Keratinocyte (primary cell): Measurements from ENCODE around the gene LRRC2. TPM values are rescaled to one million over a fixed set of nuclear protein-coding genes. Genes with fewer than 3 reads are reported as not detected.

Source experiments
- DNase-seq: peaks from one replicate; pipeline ENCODE4 v3.0.0-alpha.2; 2011; ENCODE audit warnings: low read depth, missing footprints, low spot score
- FAIRE-seq: peaks from 2 replicates; lab custom pipeline; 2011; peaks lifted over from hg19 to GRCh38; lab: Jason Lieb, UNC
- H2AFZ ChIP-seq: 2 replicates; pipeline ENCODE4 v1.6.0; 2012; ENCODE audit warnings: low read length, control low read depth, inconsistent platforms; ENCODE audit not compliant: control insufficient read depth
- H3K27ac ChIP-seq: 2 replicates; pipeline ENCODE4 v1.5.1; 2011; ENCODE audit warnings: low read length; ENCODE audit not compliant: control insufficient read depth, insufficient read depth
- H3K27me3 ChIP-seq: 3 replicates; pipeline ENCODE4 v1.6.0; 2011; ENCODE audit warnings: low read length; ENCODE audit not compliant: control insufficient read depth, insufficient read depth; ENCODE audit errors: extremely low read depth
- H3K36me3 ChIP-seq, 2 experiments: 2 replicates in 1 of 2; 3 replicates in 1 of 2; pipeline ENCODE4 v1.5.1; 2011; ENCODE audit warnings: low read length in 2 of 2, mild to moderate bottlenecking in 1 of 2; ENCODE audit not compliant: control insufficient read depth in 2 of 2, insufficient read depth in 2 of 2; ENCODE audit errors: extremely low read depth in 1 of 2
- H3K4me1 ChIP-seq: 3 replicates; pipeline ENCODE4 v1.5.1; 2011; ENCODE audit warnings: low read length; ENCODE audit not compliant: control insufficient read depth, insufficient read depth; ENCODE audit errors: extremely low read depth
- H3K4me2 ChIP-seq: 3 replicates; pipeline ENCODE4 v1.6.0; 2011; ENCODE audit warnings: low read depth, low read length; ENCODE audit not compliant: control insufficient read depth, insufficient read depth; ENCODE audit errors: extremely low read depth
- H3K4me3 ChIP-seq, 3 experiments: fragments of 200-600 bp in 1 of 3; sonication (generic) in 1 of 3; 2 replicates in 2 of 3; 3 replicates in 1 of 3; pipeline ENCODE4 v1.5.1; 2011 to 2016; ENCODE audit warnings: low read length in 3 of 3, mild to moderate bottlenecking in 3 of 3, control low read depth in 2 of 3, inconsistent platforms in 1 of 3, low read depth in 1 of 3, mixed read lengths in 1 of 3, mixed run types in 1 of 3, moderate library complexity in 1 of 3; ENCODE audit not compliant: control insufficient read depth in 2 of 3, insufficient read depth in 2 of 3; ENCODE audit errors: extremely low read depth in 1 of 3
- H3K79me2 ChIP-seq: 2 replicates; pipeline ENCODE4 v1.6.0; 2012; ENCODE audit warnings: low read length; ENCODE audit not compliant: control insufficient read depth, insufficient read depth
- H3K9ac ChIP-seq: 3 replicates; pipeline ENCODE4 v1.6.0; 2011; ENCODE audit warnings: low read length; ENCODE audit not compliant: control insufficient read depth, insufficient read depth; ENCODE audit errors: extremely low read depth
- H3K9me1 ChIP-seq: 3 replicates; pipeline ENCODE4 v1.6.0; 2011; ENCODE audit warnings: low read length; ENCODE audit not compliant: control insufficient read depth, insufficient read depth; ENCODE audit errors: extremely low read depth
- H3K9me3 ChIP-seq: 2 replicates; pipeline ENCODE4 v1.5.1; 2012; ENCODE audit warnings: low read depth, low read length; ENCODE audit not compliant: control insufficient read depth
- H4K20me1 ChIP-seq: 3 replicates; pipeline ENCODE4 v1.6.0; 2011; ENCODE audit warnings: low read length; ENCODE audit not compliant: control insufficient read depth, insufficient read depth; ENCODE audit errors: extremely low read depth
- EZH2 ChIP-seq: IDR thresholded peaks from one replicate; pipeline ENCODE4 v1.6.1; 2012; ENCODE audit warnings: inconsistent platforms, mild to moderate bottlenecking, low read length, moderate library complexity
- dilution Hi-C: fragments of 300-500 bp; cut with MboI; formaldehyde crosslinking; loops from one replicate; pipeline ENCODE4 v1.7.0; 2020; ENCODE audit warnings: low sequenced_read_pairs; ENCODE audit not compliant: extremely low pct_ligation_motif_present
- polyA plus RNA-seq, 5 experiments: library from polyadenylated mRNA; depleted of rRNA in 3 of 5; stranded (reverse) in 3 of 5; stranded (forward) in 1 of 5; unstranded in 1 of 5; fragments of >200 nt; gene quantifications; 1 replicate in 1 of 5; 2 replicates in 3 of 5; 3 replicates in 1 of 5; pipeline versions ENCODE4 v1.2.1 to v1.2.3, GENCODE V29; 2011 to 2012; ENCODE audit warnings: missing spikeins in 2 of 5, low read depth in 1 of 5, low replicate concordance in 1 of 5
- TF ChIP-seq, protein P1 (sequence below), 3 experiments: IDR thresholded peaks in 1 of 3; conservative IDR thresholded peaks in 1 of 3; optimal IDR thresholded peaks in 1 of 3; 2 replicates in 2 of 3; 3 replicates in 1 of 3; pipeline versions ENCODE3 to v1.5.1; 2011; ENCODE audit warnings: low read length in 3 of 3, mild to moderate bottlenecking in 3 of 3, moderate library complexity in 2 of 3, control low read depth in 1 of 3, inconsistent platforms in 1 of 3; ENCODE audit not compliant: insufficient read depth in 2 of 3; ENCODE audit errors: extremely low read depth in 1 of 3

The LRRC2 gene
- polyA plus RNA-seq, 1 donor (not counting 4 experiments of a cell fraction or from before 2014, with no cell fraction given) = 0.51 TPM

DNA sequence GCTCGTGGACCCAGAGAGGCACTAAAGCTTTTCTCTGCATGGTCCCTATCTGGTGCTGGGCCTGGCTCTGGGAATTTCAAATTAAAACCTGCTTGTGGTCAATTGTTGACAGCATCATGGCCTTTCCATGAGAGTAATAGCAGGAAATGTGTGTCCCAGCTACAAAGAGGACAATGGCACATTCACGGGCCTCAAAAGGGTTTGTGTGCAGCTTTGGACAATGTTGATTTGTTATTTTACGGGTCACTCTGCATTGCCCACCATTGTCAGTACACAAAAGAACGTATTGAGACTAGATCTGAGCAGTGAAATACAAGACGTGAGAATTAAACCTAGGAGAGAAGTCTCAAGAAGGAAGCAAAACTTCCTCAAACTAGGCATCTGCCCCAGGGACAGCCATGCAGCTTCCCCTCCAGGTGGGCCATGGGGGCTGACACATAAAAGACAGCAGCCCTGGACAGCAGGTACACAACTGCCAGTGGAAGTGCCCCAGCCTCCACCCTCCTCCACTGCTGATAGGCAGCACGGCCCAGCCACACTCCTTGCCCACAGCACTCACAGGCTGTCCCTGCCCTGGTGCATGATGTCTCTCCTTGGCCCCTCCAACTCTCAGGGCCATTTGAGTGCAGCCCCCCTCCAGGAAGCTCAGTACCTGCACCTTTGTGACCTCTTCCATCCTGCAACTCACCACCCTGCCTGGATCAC lies 85.5 kb downstream of the LRRC2 start:
- H3K4me1 ChIP-seq = peaks cover 9% of the 10 kb centered on the region
- no peak overlapping the region for H3K4me3 ChIP-seq
- no peak overlapping the region for H3K4me2 ChIP-seq
- no peaks in the 10 kb centered on the region for H3K9me1 ChIP-seq
- H3K79me2 ChIP-seq = no peaks in the 10 kb centered on the region
- no peak overlapping the region for H3K27ac ChIP-seq
- DNase-seq = no peak
- no peak overlapping the region for H2AFZ ChIP-seq
- dilution Hi-C loops = loop anchor here (25.0 kb wide), 1 partner anchor 157 kb away; no protein-coding TSS in a partner anchor
- H3K36me3 ChIP-seq = no peaks in the 10 kb centered on the region
- H3K9ac ChIP-seq = no peak overlapping the region
- H3K9me3 ChIP-seq = no peaks in the 10 kb centered on the region
- no peaks in the 10 kb centered on the region for H4K20me1 ChIP-seq
- no peak for FAIRE-seq
- peaks cover 27% of the 10 kb centered on the region for H3K27me3 ChIP-seq
- no peak for TF ChIP-seq EZH2
- TF ChIP-seq, protein P1, sequence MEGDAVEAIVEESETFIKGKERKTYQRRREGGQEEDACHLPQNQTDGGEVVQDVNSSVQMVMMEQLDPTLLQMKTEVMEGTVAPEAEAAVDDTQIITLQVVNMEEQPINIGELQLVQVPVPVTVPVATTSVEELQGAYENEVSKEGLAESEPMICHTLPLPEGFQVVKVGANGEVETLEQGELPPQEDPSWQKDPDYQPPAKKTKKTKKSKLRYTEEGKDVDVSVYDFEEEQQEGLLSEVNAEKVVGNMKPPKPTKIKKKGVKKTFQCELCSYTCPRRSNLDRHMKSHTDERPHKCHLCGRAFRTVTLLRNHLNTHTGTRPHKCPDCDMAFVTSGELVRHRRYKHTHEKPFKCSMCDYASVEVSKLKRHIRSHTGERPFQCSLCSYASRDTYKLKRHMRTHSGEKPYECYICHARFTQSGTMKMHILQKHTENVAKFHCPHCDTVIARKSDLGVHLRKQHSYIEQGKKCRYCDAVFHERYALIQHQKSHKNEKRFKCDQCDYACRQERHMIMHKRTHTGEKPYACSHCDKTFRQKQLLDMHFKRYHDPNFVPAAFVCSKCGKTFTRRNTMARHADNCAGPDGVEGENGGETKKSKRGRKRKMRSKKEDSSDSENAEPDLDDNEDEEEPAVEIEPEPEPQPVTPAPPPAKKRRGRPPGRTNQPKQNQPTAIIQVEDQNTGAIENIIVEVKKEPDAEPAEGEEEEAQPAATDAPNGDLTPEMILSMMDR (optimal IDR thresholded peaks at IDR 0.05 in 1 of 3, IDR thresholded peaks at IDR 0.05 in 1 of 3, conservative IDR thresholded peaks at IDR 0.05 in 1 of 3; ENCODE audit: extremely low read depth in 1 of 3, insufficient read depth in 2 of 3, low read length in 3 of 3) = no peak

DNA sequence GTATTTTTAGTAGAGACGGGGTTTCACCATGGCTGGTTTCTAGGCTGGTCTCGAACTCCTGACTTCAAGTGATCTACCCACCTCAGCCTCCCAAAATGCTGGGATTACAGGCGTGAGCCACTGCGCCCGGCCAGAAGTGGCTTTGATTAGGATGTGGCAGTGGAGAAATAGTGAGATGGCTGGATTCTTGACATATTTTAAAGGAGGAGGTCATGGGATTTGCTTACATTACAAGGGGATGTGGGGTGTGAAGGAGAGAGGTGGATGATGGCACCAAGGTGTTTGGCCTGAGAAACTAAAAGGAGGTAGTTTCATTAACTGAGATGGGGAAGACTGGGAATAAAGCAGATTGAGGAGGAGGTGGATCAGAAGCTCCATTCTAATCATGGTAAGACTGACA lies 86.4 kb downstream of the LRRC2 start:
- no peak for TF ChIP-seq EZH2
- TF ChIP-seq, protein P1 (optimal IDR thresholded peaks at IDR 0.05 in 1 of 3, IDR thresholded peaks at IDR 0.05 in 1 of 3, conservative IDR thresholded peaks at IDR 0.05 in 1 of 3; ENCODE audit: extremely low read depth in 1 of 3, insufficient read depth in 2 of 3, low read length in 3 of 3) = no peak
- no peaks in the 10 kb centered on the region for H4K20me1 ChIP-seq
- FAIRE-seq (no peak), DNase-seq (no peak)
- peaks cover 27% of the 10 kb centered on the region for H3K27me3 ChIP-seq
- H3K36me3 ChIP-seq = no peaks in the 10 kb centered on the region
- H3K4me2 ChIP-seq = no peak overlapping the region
- H3K79me2 ChIP-seq = no peaks in the 10 kb centered on the region
- H3K4me3 ChIP-seq = no peak overlapping the region
- peaks cover 9% of the 10 kb centered on the region for H3K4me1 ChIP-seq
- no peak overlapping the region for H3K9ac ChIP-seq
- dilution Hi-C loops = loop anchor here (25.0 kb wide), 1 partner anchor 158 kb away; no protein-coding TSS in a partner anchor
- H3K9me1 ChIP-seq = no peaks in the 10 kb centered on the region
- no peaks in the 10 kb centered on the region for H3K9me3 ChIP-seq
- no peak overlapping the region for H2AFZ ChIP-seq
- no peak overlapping the region for H3K27ac ChIP-seq
